ENCODE measurements around the gene UXS1.

Gene UXS1

DNA sequence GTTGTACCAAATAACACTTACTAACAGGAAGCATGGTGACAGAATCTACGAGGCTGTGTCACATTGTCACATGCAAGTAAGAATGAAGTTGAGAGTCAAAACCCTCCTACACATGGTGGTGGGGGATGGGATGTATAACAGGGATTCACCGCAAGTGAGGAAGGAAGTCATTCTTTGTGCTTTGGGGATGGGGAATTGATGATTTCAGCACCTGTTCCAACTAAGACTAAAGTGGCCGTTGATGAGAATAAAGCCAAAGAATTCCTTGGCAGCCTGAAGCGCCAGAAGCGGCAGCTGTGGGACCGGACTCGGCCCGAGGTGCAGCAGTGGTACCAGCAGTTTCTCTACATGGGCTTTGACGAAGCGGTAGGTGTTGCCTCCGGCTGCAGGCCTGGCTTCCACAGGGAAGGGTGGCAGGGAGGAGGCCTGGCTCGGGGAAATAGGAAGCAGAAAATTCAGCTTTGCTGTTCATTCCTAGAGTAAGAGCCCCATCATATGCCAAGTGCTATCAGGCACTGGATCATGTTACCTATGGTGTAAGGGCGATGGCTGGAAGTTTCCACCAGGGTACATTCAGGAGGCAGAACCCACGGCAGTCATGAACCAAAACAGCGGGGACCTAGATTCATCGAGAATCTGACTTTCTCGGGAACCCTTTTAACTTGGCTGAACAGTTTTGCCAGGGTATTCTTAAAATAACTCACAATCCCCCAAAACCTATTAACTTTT is 120.3 kb downstream of the UXS1 start:
- Histone ChIP-seq H3K27me3 (ENCODE audit: insufficient read depth, low read length, poor library complexity) (no peaks in the 10 kb centered on the region), H3K79me2 (ENCODE audit: insufficient read depth, low read length) (no peaks in the 10 kb centered on the region), H4K20me1 (ENCODE audit: insufficient read depth, low read length) (no peaks in the 10 kb centered on the region), H3K9me3 (ENCODE audit: insufficient read depth, low read length, severe bottlenecking) (no peaks in the 10 kb centered on the region), H2AFZ (ENCODE audit: low read depth, low read length) (no peak overlapping the region), H3K27ac (ENCODE audit: low read length) (no peak overlapping the region), H3K36me3 (ENCODE audit: insufficient read depth, low read length) (no peaks in the 10 kb centered on the region), H3K4me1 (ENCODE audit: insufficient read depth, low read length) (peaks cover 18% of the 10 kb centered on the region), H3K9ac (ENCODE audit: low read depth, low read length) (no peak overlapping the region), H3K4me2 (ENCODE audit: insufficient read depth, low read length) (no peak overlapping the region), H3K4me3 (ENCODE audit: low read depth in 1 of 2, low read length in 2 of 2) (no peak overlapping the region)
- DNase-seq (no peak), ATAC-seq (ENCODE audit: insufficient read depth, low read depth) (no peak)
- TF ChIP-seq EZH2 (IDR thresholded peaks at IDR 0.05; ENCODE audit: borderline replicate concordance, low read depth, low read length, severe bottlenecking), result no peak
- TF ChIP-seq, protein P1, sequence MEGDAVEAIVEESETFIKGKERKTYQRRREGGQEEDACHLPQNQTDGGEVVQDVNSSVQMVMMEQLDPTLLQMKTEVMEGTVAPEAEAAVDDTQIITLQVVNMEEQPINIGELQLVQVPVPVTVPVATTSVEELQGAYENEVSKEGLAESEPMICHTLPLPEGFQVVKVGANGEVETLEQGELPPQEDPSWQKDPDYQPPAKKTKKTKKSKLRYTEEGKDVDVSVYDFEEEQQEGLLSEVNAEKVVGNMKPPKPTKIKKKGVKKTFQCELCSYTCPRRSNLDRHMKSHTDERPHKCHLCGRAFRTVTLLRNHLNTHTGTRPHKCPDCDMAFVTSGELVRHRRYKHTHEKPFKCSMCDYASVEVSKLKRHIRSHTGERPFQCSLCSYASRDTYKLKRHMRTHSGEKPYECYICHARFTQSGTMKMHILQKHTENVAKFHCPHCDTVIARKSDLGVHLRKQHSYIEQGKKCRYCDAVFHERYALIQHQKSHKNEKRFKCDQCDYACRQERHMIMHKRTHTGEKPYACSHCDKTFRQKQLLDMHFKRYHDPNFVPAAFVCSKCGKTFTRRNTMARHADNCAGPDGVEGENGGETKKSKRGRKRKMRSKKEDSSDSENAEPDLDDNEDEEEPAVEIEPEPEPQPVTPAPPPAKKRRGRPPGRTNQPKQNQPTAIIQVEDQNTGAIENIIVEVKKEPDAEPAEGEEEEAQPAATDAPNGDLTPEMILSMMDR (IDR thresholded peaks at IDR 0.05; ENCODE audit: borderline replicate concordance, extremely low read depth, low read length, poor library complexity, severe bottlenecking), result no peak

DNA sequence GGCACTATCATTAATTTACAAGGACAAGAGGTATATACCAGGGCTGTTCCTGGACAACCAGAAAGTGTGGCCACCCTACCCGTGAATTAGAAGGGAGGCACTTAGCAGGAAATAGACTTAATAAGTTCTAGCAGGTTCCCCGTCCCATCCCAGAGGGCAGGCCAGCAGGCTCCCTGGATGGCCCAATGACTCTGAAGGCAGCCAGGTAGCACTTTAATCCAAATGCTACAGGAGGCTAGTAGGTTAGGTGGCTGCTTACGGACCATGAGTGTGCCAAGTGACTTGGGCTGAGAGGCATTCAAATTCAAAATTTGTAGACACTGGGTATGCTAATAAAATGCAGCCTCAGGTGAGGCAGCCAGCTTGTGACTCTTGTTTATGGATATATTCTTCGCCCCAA is 123.9 kb downstream of the UXS1 start:
- Histone ChIP-seq H3K9ac (ENCODE audit: low read depth, low read length) (no peak overlapping the region), H3K36me3 (ENCODE audit: insufficient read depth, low read length) (no peaks in the 10 kb centered on the region), H3K4me2 (ENCODE audit: insufficient read depth, low read length) (no peak overlapping the region), H3K27me3 (ENCODE audit: insufficient read depth, low read length, poor library complexity) (no peaks in the 10 kb centered on the region), H3K79me2 (ENCODE audit: insufficient read depth, low read length) (no peaks in the 10 kb centered on the region), H4K20me1 (ENCODE audit: insufficient read depth, low read length) (no peaks in the 10 kb centered on the region), H3K4me3 (ENCODE audit: low read depth in 1 of 2, low read length in 2 of 2) (no peak overlapping the region), H3K9me3 (ENCODE audit: insufficient read depth, low read length, severe bottlenecking) (no peaks in the 10 kb centered on the region), H3K27ac (ENCODE audit: low read length) (no peak overlapping the region), H2AFZ (ENCODE audit: low read depth, low read length) (no peak overlapping the region), H3K4me1 (ENCODE audit: insufficient read depth, low read length) (no peaks in the 10 kb centered on the region)
- DNase-seq, result no peak
- no peak for TF ChIP-seq EZH2 (IDR thresholded peaks at IDR 0.05; ENCODE audit: borderline replicate concordance, low read depth, low read length, severe bottlenecking)
- TF ChIP-seq, protein P1 (IDR thresholded peaks at IDR 0.05; ENCODE audit: borderline replicate concordance, extremely low read depth, low read length, poor library complexity, severe bottlenecking), result no peak
- ATAC-seq (ENCODE audit: insufficient read depth, low read depth), result no peak

DNA sequence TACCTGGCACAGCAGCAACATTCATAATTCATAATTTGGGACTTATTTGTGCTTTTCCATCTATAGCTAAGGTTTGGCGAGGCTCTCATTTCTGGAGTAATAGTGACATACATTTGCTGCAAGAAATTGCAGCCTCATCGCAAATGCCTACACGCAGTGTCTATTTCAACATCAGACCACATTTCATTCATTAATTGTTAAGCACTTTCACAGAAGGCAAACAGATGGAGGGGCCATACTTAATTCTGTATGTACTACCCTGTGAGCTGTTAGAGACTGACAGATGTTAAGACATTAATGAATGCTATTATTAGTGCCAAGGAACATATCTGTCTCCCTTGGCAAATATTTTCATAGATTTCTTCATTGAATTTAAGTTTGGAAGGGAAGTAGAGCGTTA is 125.7 kb downstream of the UXS1 start:
- no peak overlapping the region for H3K9ac ChIP-seq (ENCODE audit: low read depth, low read length)
- H3K36me3 ChIP-seq (ENCODE audit: insufficient read depth, low read length), result no peaks in the 10 kb centered on the region
- no peak for ATAC-seq (ENCODE audit: insufficient read depth, low read depth)
- TF ChIP-seq EZH2 (IDR thresholded peaks at IDR 0.05; ENCODE audit: borderline replicate concordance, low read depth, low read length, severe bottlenecking), result no peak
- TF ChIP-seq, protein P1 (IDR thresholded peaks at IDR 0.05; ENCODE audit: borderline replicate concordance, extremely low read depth, low read length, poor library complexity, severe bottlenecking), result no peak
- no peak overlapping the region for H3K4me3 ChIP-seq (ENCODE audit: low read depth in 1 of 2, low read length in 2 of 2)
- H3K4me2 ChIP-seq (ENCODE audit: insufficient read depth, low read length), result no peak overlapping the region
- no peaks in the 10 kb centered on the region for H3K27me3 ChIP-seq (ENCODE audit: insufficient read depth, low read length, poor library complexity)
- H3K4me1 ChIP-seq (ENCODE audit: insufficient read depth, low read length), result no peaks in the 10 kb centered on the region
- H4K20me1 ChIP-seq (ENCODE audit: insufficient read depth, low read length), result no peaks in the 10 kb centered on the region
- no peak overlapping the region for H2AFZ ChIP-seq (ENCODE audit: low read depth, low read length)
- H3K27ac ChIP-seq (ENCODE audit: low read length), result no peak overlapping the region
- H3K79me2 ChIP-seq (ENCODE audit: insufficient read depth, low read length), result no peaks in the 10 kb centered on the region
- no peak for DNase-seq
- H3K9me3 ChIP-seq (ENCODE audit: insufficient read depth, low read length, severe bottlenecking), result no peaks in the 10 kb centered on the region

All from DND-41 (cell line).